ENCODE results near the gene PCYT1B.

GRCh38 chrX:24643116-24643515 is 4.0 kb downstream of the PCYT1B start:
- TF ChIP-seq CTCF (IDR thresholded peaks at IDR 0.05; ENCODE audit: low read depth, low read length) (no peak), EZH2phosphoT487 (IDR thresholded peaks at IDR 0.05; ENCODE audit: low read depth) (no peak)
